Loucy (cell line): ENCODE measurements around the gene SNRNP40.

Experiments
- H2AFZ ChIP-seq: fragments of 200-600 bp; sonication (generic); 2 replicates; pipeline ENCODE4 v1.6.0; 2016; ENCODE audit warnings: antibody characterized with exemption, mild to moderate bottlenecking, low read length, moderate library complexity
- H3F3A ChIP-seq: fragments of 200-600 bp; 2 replicates; pipeline ENCODE4 v1.6.0; 2016; ENCODE audit warnings: antibody characterized with exemption, low read depth, mild to moderate bottlenecking
- H3K27me3 ChIP-seq: fragments of 200-600 bp; sonication (generic); 2 replicates; pipeline ENCODE4 v1.6.1; 2014; ENCODE audit warnings: low read length, mild to moderate bottlenecking; ENCODE audit not compliant: insufficient read depth, poor library complexity, severe bottlenecking
- H3K36me3 ChIP-seq: fragments of 200-600 bp; sonication (generic); 2 replicates; pipeline ENCODE4 v1.6.1; 2016; ENCODE audit warnings: low read length; ENCODE audit not compliant: insufficient read depth
- H3K4me1 ChIP-seq: fragments of 200-600 bp; sonication (generic); 2 replicates; pipeline ENCODE4 v1.5.1; 2014; ENCODE audit warnings: low read length, mild to moderate bottlenecking; ENCODE audit not compliant: insufficient read depth, poor library complexity, severe bottlenecking
- H3K4me2 ChIP-seq: fragments of 200-600 bp; sonication (generic); 2 replicates; pipeline ENCODE4 v1.6.0; 2014; ENCODE audit warnings: antibody characterized with exemption, low read length, low read depth, mild to moderate bottlenecking; ENCODE audit not compliant: poor library complexity, severe bottlenecking
- H3K4me3 ChIP-seq: fragments of 200-600 bp; sonication (generic); 2 replicates; pipeline ENCODE4 v1.5.1; 2014; ENCODE audit warnings: low read length, mild to moderate bottlenecking, mixed read lengths; ENCODE audit not compliant: poor library complexity, severe bottlenecking
- H3K79me2 ChIP-seq: fragments of 200-600 bp; sonication (generic); 2 replicates; pipeline ENCODE4 v1.6.1; 2014; ENCODE audit warnings: low read length; ENCODE audit not compliant: insufficient read depth
- H3K9ac ChIP-seq: fragments of 200-600 bp; sonication (generic); 2 replicates; pipeline ENCODE4 v1.6.0; 2014; ENCODE audit warnings: mild to moderate bottlenecking, low read depth, low read length, moderate library complexity; ENCODE audit not compliant: poor library complexity, severe bottlenecking
- H3K9me2 ChIP-seq: fragments of 200-600 bp; sonication (generic); replicated peaks from 2 replicates; pipeline ENCODE4 v1.6.1; 2016; ENCODE audit warnings: low read depth, low read length, mixed read lengths
- H3K9me3 ChIP-seq: fragments of 200-600 bp; sonication (generic); 2 replicates; pipeline ENCODE4 v1.6.1; 2014; ENCODE audit warnings: mild to moderate bottlenecking, antibody characterized with exemption, low read length, low read depth; ENCODE audit not compliant: insufficient read depth
- H4K20me1 ChIP-seq: fragments of 200-600 bp; sonication (generic); 2 replicates; pipeline ENCODE4 v1.6.0; 2014; ENCODE audit warnings: antibody characterized with exemption, low read length, mild to moderate bottlenecking; ENCODE audit not compliant: insufficient read depth, poor library complexity, severe bottlenecking
- CTCF ChIP-seq: fragments of 200-600 bp; sonication (generic); conservative IDR thresholded peaks from 2 replicates; pipeline ENCODE4 v1.5.1; 2014; ENCODE audit warnings: mild to moderate bottlenecking, antibody characterized with exemption, low read length
- EZH2phosphoT487 ChIP-seq: fragments of 200-600 bp; IDR thresholded peaks from 2 replicates; pipeline ENCODE4 v1.6.1; 2018; ENCODE audit warnings: antibody characterized with exemption, mild to moderate bottlenecking, moderate library complexity, borderline replicate concordance

The SNRNP40 gene

DNA sequence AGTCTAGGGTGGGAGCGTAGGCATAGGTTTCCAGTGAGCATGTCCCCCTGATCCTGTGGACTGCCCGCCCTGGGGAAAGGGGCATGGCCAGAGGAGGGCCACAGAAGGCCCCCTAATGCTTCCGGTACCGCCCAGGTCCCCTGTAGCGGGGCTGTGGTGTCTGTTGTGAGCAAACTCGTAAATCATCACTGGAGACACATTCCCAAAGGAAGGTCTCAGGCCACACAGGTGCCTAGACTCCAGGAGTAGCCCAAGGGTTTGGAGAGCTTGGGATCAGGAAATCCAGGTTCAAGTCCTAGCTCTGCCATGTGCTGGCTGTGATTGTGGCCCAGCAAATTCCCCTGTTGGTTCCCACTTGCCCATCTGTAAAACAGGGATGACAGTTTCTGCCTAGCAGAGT, 77.1 kb downstream of the SNRNP40 start:
- Histone ChIP-seq H3K9ac (no peak overlapping the region), H2AFZ (no peak overlapping the region), H3K27me3 (no peaks in the 10 kb centered on the region), H3K36me3 (no peaks in the 10 kb centered on the region), H3F3A (no peaks in the 10 kb centered on the region), H3K4me2 (no peak overlapping the region), H3K4me3 (no peak overlapping the region), H3K79me2 (no peaks in the 10 kb centered on the region), H3K9me3 (no peaks in the 10 kb centered on the region), H4K20me1 (no peaks in the 10 kb centered on the region), H3K9me2 (no peaks in the 10 kb centered on the region), H3K4me1 (no peaks in the 10 kb centered on the region)
- TF ChIP-seq EZH2phosphoT487 (no peak), CTCF (no peak)

- H3K9me2 ChIP-seq: no peaks in the 10 kb centered on the region
- TF ChIP-seq EZH2phosphoT487 (no peak), CTCF (no peak)
- H2AFZ ChIP-seq: no peak overlapping the region
- H3K9ac ChIP-seq: no peak overlapping the region
- H3K27me3 ChIP-seq: no peaks in the 10 kb centered on the region
- H3K9me3 ChIP-seq: no peaks in the 10 kb centered on the region
- H4K20me1 ChIP-seq: no peaks in the 10 kb centered on the region
- no peaks in the 10 kb centered on the region for H3K4me1 ChIP-seq
- H3K4me2 ChIP-seq: no peak overlapping the region
- no peaks in the 10 kb centered on the region for H3F3A ChIP-seq
- no peak overlapping the region for H3K4me3 ChIP-seq
- H3K36me3 ChIP-seq: no peaks in the 10 kb centered on the region
- no peaks in the 10 kb centered on the region for H3K79me2 ChIP-seq
Observed at GRCh38 chr1:31218705-31219104, 77.9 kb downstream of the SNRNP40 start.

GRCh38 chr1:31216016-31216415, 80.6 kb downstream of the SNRNP40 start:
- no peak overlapping the region for H3K4me3 ChIP-seq
- H4K20me1 ChIP-seq: no peaks in the 10 kb centered on the region
- H3K27me3 ChIP-seq: no peaks in the 10 kb centered on the region
- no peak overlapping the region for H2AFZ ChIP-seq
- H3F3A ChIP-seq: no peaks in the 10 kb centered on the region
- H3K4me1 ChIP-seq: no peaks in the 10 kb centered on the region
- H3K79me2 ChIP-seq: no peaks in the 10 kb centered on the region
- H3K9me2 ChIP-seq: no peaks in the 10 kb centered on the region
- H3K4me2 ChIP-seq: no peak overlapping the region
- H3K9me3 ChIP-seq: no peaks in the 10 kb centered on the region
- no peak overlapping the region for H3K9ac ChIP-seq
- no peaks in the 10 kb centered on the region for H3K36me3 ChIP-seq
- TF ChIP-seq CTCF (no peak), EZH2phosphoT487 (no peak)
